Measurements from ENCODE around the gene CENPX.

CENPX gene

DNA sequence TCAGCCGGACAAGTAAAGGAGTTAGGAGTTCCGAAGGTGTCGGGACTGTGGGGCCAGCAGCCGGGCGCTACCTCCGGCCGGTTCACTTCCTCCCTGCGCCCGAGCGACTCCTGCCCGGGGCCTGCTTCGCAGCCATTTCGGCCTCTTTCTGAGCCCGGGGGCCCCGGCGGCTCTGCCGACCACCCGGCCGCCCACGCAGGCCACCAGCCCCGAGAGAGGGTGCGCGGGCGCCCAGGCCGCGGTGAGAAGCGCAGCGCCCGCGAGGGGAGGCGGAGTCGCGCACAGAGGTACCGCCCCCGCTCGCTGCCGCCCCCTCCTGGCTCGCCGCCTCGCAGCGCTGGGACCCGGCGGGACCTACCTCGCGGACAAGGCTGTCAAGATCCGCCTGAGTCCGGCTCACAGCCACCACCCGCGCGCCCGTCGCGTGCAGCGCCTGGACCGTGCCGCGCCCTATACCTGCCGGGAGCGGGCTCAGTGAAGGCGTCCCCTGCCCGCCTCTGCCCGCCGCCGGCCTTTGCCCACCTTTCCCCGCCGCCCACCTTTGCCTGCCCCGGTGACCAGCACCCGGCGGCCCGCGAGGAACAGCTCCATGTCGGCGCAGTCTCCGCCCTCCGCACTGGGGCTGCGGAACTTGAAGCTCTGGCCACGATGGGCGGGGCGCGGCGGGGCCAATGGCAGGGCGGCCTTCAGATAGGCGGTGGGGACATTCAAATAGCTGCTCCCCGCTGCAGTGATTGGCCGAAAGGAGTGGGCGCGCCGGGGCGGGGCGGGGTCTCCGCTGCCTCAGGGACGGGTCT lies 14.6 kb upstream of the CENPX start, which contains the start of gene DCXR:
Gene DCXR, minus strand, starts transcription at position 606 of the 797 bp plus-strand sequence. Its CDS starts 15 bp downstream, at position 591.
- peak; percentile 82 for DNase-seq (ENCODE audit: low read depth)
- H3K4me3 ChIP-seq (ENCODE audit: low read depth, low read length) = peak within 1 kb of the TSS; percentile 51
- TF ChIP-seq, protein P1, sequence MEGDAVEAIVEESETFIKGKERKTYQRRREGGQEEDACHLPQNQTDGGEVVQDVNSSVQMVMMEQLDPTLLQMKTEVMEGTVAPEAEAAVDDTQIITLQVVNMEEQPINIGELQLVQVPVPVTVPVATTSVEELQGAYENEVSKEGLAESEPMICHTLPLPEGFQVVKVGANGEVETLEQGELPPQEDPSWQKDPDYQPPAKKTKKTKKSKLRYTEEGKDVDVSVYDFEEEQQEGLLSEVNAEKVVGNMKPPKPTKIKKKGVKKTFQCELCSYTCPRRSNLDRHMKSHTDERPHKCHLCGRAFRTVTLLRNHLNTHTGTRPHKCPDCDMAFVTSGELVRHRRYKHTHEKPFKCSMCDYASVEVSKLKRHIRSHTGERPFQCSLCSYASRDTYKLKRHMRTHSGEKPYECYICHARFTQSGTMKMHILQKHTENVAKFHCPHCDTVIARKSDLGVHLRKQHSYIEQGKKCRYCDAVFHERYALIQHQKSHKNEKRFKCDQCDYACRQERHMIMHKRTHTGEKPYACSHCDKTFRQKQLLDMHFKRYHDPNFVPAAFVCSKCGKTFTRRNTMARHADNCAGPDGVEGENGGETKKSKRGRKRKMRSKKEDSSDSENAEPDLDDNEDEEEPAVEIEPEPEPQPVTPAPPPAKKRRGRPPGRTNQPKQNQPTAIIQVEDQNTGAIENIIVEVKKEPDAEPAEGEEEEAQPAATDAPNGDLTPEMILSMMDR (IDR thresholded peaks at IDR 0.05; ENCODE audit: low read depth, low read length, missing control alignments) = peak; percentile 84

DNA sequence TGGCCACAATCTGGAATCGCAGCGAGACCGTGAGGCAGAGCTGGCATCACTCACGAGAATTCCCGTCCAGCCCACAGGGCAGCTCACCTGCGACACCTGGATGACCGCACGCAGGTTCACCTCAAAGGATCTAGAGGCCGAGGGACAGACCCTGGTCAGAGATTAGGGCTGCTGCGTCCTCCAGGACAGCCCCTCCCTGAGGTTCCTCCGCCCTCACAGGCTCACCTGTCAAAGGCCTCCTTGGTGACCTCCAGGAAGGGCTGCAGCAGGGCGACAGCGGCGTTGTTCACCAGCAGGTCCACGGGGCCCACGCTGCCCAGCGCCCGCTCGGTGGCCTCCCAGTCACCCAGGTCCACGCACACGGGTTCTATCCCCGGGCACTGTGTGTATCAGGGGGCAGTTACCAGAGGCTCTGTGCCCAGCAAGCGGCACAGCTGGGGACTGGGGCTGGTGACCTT lies 14.0 kb upstream of the CENPX start:
- DNase-seq (ENCODE audit: low read depth) = no peak
- peak overlapping the region; percentile 51 for H3K4me3 ChIP-seq (ENCODE audit: low read depth, low read length)
- TF ChIP-seq, protein P1 (IDR thresholded peaks at IDR 0.05; ENCODE audit: low read depth, low read length, missing control alignments) = no peak

DNA sequence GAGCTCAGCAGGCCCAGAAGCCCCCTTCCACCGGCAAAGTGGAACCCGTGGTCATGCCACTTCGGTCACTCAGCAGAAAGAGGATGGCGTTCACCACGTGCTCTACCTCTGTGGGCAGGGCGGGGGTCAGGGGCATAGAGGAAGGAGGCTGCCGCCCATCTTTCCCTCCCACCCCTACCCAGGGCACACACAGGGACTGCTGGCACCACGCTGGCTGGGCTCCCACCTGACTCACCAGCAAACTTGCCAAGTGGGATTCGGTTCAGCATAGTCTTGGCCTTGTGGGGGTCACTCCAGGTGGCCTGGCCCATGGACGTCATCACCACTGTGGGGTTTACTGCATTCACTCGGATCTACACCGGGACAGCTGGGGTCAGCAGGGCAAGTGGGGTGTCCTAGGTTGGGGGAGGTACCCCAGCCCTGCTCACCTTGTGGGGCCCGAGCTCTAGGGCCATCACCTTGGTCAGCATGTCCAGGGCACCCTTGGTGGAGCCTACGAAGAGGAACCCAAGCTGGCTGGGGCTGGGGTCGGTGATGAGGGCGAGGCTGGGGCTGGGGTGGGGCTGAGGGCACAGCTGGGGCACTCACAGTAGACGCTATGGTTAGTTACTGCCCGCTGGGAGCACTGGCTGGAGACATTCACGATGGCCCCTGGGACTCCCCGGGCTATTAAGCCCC lies 13.4 kb upstream of the CENPX start:
- no peak for DNase-seq (ENCODE audit: low read depth)
- TF ChIP-seq, protein P1 (IDR thresholded peaks at IDR 0.05; ENCODE audit: low read depth, low read length, missing control alignments) = no peak
- H3K4me3 ChIP-seq (ENCODE audit: low read depth, low read length) = peak overlapping the region; percentile 51

DNA sequence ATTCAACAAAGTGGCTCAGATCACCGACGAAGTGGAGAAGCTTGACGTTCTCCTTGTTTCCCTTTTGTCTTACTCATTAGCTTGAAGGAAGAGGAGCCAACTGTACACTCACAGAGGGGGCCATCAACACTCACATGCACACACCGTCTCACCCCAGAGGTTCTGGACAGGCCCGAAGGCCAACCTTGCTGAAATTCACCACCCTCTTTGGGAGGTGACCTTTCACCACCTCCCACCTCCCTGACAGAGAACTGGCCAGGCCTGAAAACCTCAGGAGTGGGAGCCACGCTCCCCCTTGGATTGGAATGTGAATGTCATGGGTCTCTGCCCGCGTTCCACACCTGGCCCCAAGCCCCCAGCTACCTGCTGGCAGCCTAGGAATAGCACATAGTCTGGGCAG lies 12.8 kb upstream of the CENPX start:
- DNase-seq (ENCODE audit: low read depth) = no peak
- H3K4me3 ChIP-seq (ENCODE audit: low read depth, low read length) = no peak overlapping the region
- TF ChIP-seq, protein P1 (IDR thresholded peaks at IDR 0.05; ENCODE audit: low read depth, low read length, missing control alignments) = no peak

DNA sequence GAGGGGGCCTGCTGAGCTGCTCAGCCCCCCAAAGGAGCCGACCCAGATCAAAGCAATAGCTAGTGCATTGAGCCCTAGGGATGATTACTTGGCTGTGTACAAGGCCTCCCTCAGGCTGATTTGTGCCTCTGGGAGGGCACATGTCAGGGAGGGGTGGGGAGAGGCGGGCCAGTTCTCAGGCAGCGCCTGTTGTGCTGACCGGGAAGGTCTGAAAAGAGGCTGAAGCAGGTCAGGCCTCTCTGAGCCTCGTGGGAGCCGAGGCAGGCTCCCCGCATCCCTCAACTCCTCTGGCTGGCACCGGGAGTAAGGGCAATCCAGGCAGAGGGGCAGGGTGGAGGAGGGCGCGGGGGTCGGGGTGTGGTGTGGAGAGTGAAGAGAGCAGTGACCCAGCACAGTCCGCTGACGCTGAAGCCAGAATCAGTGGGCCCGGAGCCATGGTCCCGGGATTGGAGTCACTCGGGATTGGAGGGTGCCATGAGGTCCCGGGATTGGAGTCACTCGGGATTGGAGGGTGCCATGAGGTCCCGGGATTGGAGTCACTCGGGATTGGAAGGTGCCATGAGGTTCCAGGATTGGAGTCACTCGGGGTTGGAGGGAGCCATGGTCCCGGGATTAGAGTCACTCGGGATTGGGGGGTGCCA lies 11.8 kb upstream of the CENPX start:
- DNase-seq (ENCODE audit: low read depth) = no peak
- H3K4me3 ChIP-seq (ENCODE audit: low read depth, low read length) = no peak overlapping the region
- TF ChIP-seq, protein P1 (IDR thresholded peaks at IDR 0.05; ENCODE audit: low read depth, low read length, missing control alignments) = no peak

DNA sequence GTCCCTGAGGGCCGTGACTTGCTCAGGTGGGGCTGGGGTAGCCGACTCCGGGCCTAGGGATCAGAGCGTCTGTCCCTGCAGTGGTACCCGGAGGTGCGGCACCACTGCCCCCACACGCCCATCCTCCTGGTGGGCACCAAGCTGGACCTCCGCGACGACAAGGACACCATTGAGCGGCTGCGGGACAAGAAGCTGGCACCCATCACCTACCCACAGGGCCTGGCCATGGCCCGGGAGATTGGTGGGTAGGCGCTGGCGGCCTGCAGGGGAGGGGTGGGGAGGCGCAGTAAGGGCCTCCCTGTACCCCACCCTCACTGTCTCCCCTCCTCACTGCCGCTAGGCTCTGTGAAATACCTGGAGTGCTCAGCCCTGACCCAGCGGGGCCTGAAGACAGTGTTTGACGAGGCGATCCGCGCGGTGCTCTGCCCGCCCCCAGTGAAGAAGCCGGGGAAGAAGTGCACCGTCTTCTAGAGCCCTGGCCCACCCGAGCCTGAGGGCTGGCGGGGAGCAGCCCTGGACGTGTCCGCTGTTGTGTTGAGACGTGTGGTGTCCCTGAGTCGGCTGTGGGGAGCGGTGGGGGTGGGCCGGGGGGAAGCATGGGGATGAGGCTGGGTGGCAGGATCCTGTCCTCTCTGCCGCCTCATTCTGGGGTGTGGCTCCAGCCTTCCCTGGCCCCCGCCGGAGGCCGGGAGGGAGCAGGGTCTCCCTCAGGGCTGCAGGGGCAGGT lies 10.8 kb upstream of the CENPX start:
- H3K4me3 ChIP-seq (ENCODE audit: low read depth, low read length) = no peak overlapping the region
- TF ChIP-seq, protein P1 (IDR thresholded peaks at IDR 0.05; ENCODE audit: low read depth, low read length, missing control alignments) = no peak
- no peak for DNase-seq (ENCODE audit: low read depth)

Data from GM12864 (cell line).